BJ (cell line): Measurements from ENCODE around the gene KCTD10. TPM values are rescaled to one million over a fixed set of nuclear protein-coding genes. Genes with fewer than 3 reads are reported as not detected.

Source experiments
- CTCF ChIA-PET: fragments of 350-600 bp; formaldehyde crosslinking; extraction: SDS; loops from one replicate; lab custom pipeline; 2021; ENCODE audit warnings: antibody characterized with exemption, inconsistent platforms; lab: Yijun Ruan, JAX
- POLR2A ChIA-PET: fragments of 300-600 bp; sonication (Branson Sonifier 250); formaldehyde crosslinking; extraction: SDS; loops from one replicate; lab custom pipeline; 2021; ENCODE audit warnings: antibody characterized with exemption; lab: Charles Lee
- DNase-seq: peaks from one replicate; pipeline ENCODE4 v3.0.0-alpha.2; 2011; ENCODE audit warnings: low read depth
- H3K27me3 ChIP-seq: 2 replicates; pipeline ENCODE4 v1.6.0; 2011; ENCODE audit warnings: low read length; ENCODE audit not compliant: control insufficient read depth, insufficient read depth
- H3K36me3 ChIP-seq: 2 replicates; pipeline ENCODE4 v1.5.1; 2011; ENCODE audit warnings: low read length; ENCODE audit not compliant: control insufficient read depth, insufficient read depth
- H3K4me3 ChIP-seq: 2 replicates; pipeline ENCODE4 v1.5.1; 2011; ENCODE audit warnings: low read depth, mild to moderate bottlenecking, control low read depth, low read length
- CTCF ChIP-seq: IDR thresholded peaks from 2 replicates; pipeline ENCODE4 v1.5.1; 2011; ENCODE audit warnings: low read depth, mild to moderate bottlenecking, control low read depth, inconsistent platforms, low read length, moderate library complexity; ENCODE audit not compliant: insufficient read depth
- polyA plus RNA-seq: library from polyadenylated mRNA; depleted of rRNA; stranded (reverse); fragments of >200 nt; gene quantifications from 2 replicates; pipeline ENCODE4 v1.2.3, GENCODE V29; 2011

KCTD10 gene
- polyA plus RNA-seq, 1 experiment: 172 TPM

GRCh38 chr12:109503611-109504010, 26.5 kb upstream of the KCTD10 start:
- no peak for TF ChIP-seq CTCF
- ChIA-PET CTCF (interaction anchor here (1.2 to 4.5 kb wide), 3 partner anchors 9 to 71 kb away, joined by 3 to 21 read pairs (median 4); no protein-coding TSS in a partner anchor), POLR2A (no interaction called here)
- Histone ChIP-seq H3K36me3 (peaks cover 52% of the 10 kb centered on the region), H3K4me3 (no peak overlapping the region), H3K27me3 (no peaks in the 10 kb centered on the region)
- no peak for DNase-seq

DNA sequence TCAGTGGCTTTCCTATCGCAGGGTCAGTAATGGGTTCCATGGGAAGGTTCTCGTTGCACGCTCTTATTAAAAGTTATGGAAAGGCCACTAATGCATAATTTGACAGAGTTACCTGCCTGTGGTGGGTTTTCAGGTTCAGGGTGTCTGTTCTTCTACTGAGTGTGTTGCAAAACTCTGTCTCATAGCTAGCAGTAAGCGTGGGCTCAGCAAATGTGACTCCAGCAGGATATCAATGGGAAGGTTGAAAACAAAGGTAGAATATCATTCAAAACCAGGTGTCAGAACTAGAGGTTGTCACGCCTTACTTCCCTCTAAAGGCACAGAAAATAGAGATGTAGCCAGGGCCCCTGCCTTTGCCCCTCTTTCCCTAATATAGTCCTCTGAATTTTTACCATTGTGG, 25.2 kb upstream of the KCTD10 start:
- CTCF ChIA-PET: interaction anchor here (0.6 to 4.5 kb wide), 2 partner anchors 15 to 69 kb away, joined by 3 to 21 read pairs; no protein-coding TSS in a partner anchor

DNA sequence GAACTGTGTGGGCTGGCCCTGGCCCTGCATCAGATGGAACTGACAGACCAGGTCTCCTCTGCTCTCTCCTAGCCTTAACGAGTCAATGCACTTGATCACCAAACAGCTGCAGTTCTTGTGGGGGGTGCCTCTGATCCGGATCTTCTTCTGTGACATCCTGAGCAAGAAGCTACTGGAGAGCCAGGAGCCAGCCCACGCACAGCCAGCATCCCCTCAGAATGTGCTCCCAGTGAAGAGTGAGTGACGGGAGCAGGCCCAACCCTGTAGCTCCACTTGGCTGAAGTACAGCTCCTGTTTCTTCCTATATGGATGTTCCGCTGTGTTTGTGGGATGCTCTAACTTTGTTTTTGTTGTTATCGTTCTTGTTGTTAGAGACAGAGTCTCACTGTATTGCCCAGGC, 24.2 kb upstream of the KCTD10 start:
- POLR2A ChIA-PET: no interaction called here

More for the DNA sequence above, 25.2 kb upstream of the KCTD10 start:
- no peak for TF ChIP-seq CTCF
- POLR2A ChIA-PET: no interaction called here
- DNase-seq: no peak
- peaks cover 45% of the 10 kb centered on the region for H3K36me3 ChIP-seq
- H3K4me3 ChIP-seq: no peak overlapping the region
- H3K27me3 ChIP-seq: no peaks in the 10 kb centered on the region

GRCh38 chr12:109500406-109501185, 23.5 kb upstream of the KCTD10 start:
- CTCF ChIA-PET: interaction anchor here (0.9 to 4.5 kb wide), 4 partner anchors 12 to 73 kb away, joined by 3 to 21 read pairs (median 4); no protein-coding TSS in a partner anchor
- TF ChIP-seq CTCF: no peak
- Histone ChIP-seq H3K4me3 (no peak overlapping the region), H3K27me3 (no peaks in the 10 kb centered on the region), H3K36me3 (peaks cover 35% of the 10 kb centered on the region)
- DNase-seq: no peak
- POLR2A ChIA-PET: no interaction called here

More for the DNA sequence above, 24.2 kb upstream of the KCTD10 start:
- TF ChIP-seq CTCF: no peak
- Histone ChIP-seq H3K36me3 (peaks cover 38% of the 10 kb centered on the region), H3K27me3 (no peaks in the 10 kb centered on the region), H3K4me3 (no peak overlapping the region)
- no peak for DNase-seq
- CTCF ChIA-PET: interaction anchor here (0.6 to 4.5 kb wide), 5 partner anchors 11 to 73 kb away, joined by 3 to 21 read pairs (median 3); no protein-coding TSS in a partner anchor

DNA sequence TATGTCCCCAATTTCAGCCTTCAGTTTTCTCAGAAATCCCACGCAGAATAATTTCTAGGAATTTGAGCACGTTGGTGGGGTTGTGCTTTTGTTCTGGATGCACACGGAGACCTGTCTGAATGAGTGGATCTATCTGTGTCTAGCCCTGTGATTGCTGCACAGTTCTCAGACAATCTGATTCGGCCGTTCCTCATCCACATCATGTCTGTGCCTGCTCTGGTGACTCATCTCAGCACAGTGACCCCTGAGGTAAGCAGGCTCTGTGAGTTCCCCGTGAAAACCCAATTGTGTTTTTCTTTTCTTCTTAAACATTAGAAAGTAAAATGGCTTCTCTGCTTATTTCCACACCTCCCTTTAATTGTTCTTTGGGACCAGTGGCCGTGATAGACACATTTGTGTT, 20.6 kb upstream of the KCTD10 start:
- no peak for DNase-seq
- POLR2A ChIA-PET: no interaction called here
- no peak overlapping the region for H3K4me3 ChIP-seq
- CTCF ChIA-PET: no interaction called here
- no peak for TF ChIP-seq CTCF
- peaks cover 28% of the 10 kb centered on the region for H3K36me3 ChIP-seq
- H3K27me3 ChIP-seq: no peaks in the 10 kb centered on the region
